GM18867 (cell line): ENCODE results near the gene RPS3.
A peak's percentile ranks its signal among the peaks of the same experiment; 100 is the strongest.
"Not testable (repeated sequence)": the region's sequence is repeated elsewhere in the genome, so short reads cannot be mapped to it uniquely, and the experiment has no call there.

ENCODE experiments used
- ATAC-seq: cut with Tn5 transposase; IDR thresholded peaks from one replicate; pipeline ENCODE4 v1.9.1; 2021; ENCODE audit warnings: mild to moderate bottlenecking, moderate library complexity; ENCODE audit not compliant: unreplicated experiment

The RPS3 gene

DNA sequence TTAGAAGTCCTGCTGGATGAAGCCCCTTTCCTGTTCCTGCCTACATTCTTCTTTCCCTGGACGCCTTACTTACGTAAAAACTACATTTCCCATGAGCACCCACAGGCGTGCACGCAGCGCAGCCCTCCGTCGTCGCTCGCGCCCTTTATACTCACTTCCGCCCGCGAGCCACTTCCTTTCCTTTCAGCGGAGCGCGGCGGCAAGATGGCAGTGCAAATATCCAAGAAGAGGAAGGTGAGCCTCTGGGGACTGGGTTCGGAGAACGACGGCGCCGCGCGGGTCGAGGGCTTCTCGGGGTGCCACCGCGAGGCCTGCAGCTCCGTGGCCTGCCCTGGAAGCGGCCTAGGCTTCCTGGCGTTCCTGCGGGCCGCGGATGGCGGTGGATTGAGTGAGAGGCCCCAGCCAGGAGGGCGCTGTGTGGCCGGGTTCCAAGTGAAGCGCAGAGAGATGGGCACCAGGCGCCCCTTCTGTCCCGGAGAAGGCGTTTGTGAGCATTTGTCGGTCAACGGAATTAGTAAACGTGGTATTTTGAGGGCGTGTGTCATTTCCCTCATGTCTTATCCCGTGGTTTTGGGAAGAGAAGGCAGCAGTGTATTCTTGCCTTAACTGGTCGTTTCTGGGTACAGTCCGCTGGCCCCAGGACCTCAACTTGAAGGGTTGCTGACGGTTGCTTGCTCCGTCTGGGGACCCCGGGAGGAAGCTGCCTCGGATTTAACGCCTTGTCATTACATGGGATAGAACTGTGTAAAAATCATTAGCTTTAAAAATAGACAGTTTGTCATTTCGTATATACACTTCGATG is at the start of gene RPS3:
Gene RPS3 (plus strand): TSS at position 175 of the 802 bp plus-strand sequence. CDS start 30 bp downstream, at position 205.
- peak; percentile 87 for ATAC-seq

DNA sequence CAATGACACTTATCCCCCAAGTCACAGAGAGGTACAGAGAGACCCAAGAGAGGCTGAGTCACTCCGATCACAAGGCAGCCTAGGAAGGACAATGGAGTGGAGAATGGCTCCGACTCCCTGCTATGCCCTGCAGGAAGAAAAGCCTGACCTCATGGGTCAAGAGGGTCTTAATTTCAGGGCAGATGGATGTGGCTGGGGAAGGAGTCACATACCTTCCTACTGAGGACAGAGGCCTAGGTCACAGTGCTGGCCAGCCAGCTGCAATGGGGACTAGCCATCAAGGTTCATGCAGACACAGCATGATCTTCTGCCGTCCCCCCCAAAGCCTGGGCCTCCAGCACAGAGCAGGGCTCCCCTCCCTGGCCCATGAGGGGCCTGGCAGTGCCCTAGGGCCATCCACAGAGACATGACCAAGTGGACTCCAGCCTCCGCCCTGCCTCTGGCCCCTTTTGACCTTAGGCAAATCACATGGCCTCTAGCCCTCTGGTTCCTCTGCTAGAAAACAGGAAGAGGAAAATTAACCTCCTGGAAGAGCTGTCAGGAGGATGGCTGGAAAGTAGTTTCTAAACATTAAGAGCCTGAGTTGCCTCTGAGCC is 49.7 kb upstream of the RPS3 start:
- ATAC-seq, result no peak

DNA sequence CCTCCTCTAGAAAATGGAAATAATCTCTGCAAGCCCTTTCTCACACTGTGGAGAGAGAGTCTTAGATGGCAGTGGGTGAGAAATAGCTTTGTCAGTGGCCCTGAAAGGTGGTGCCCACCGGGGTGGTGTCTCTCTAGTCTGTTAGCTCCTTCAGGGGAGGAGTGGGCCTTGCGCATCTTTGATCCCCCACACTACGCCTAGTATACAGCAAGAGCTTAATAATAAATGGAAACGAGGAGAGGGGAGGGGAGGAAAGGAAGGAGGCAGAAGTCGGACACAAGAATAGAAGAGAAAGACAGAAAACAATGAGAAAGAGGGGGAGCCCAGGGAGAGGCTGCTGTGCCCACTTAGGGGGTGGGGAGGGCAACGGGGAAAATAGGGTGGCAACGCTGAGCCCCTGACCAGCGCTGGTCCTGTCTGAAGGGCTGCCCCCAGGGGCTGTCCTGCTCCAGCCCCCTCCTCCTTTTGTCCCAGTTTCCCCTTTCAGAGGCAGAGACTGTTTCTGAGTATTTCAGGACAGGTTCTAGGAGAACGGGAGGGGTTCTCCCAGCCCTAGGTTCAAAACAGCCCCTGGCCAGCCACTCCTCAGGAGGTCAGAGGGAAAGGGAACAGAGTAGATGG is 49.1 kb upstream of the RPS3 start:
- ATAC-seq, result no peak

DNA sequence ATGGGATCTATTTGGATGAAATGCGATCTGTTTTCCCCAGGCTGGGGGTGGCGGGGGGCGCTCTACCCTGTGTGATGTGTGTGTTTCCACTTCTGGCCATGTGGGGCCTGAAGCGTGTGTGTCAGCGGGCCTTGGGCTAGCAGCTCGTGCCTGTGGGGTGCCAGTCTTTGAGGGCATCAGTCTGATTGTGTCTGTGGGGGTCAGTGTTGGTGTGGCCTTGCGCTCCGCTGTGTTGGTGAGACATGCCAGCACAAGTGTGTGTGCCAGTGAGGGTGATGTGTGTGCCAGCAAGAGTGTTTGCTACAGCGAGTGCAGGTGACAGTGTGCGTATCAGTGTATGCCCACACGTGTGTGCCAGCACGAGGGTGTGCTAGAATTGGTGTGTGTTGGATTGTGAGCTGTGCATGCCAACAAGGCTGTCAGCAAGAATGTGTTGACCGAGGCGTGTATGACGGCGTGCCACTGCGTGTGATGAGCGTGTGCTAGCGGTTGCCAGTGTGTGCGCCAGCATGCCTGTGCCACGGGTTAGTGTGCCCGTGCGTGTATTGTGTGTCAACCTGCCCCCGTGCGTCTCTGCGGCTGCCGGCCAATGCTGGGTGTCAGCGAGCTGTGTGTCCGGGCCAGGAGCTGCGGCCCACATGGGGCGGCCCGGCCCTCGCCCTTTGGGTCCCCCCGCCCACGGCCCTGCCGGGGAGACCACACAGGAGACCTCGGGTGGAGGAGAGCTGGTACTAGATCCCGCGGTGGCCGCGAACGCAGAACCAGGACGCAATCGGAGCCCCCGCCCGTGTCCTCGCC is 48.4 kb upstream of the RPS3 start:
- ATAC-seq, result no peak

DNA sequence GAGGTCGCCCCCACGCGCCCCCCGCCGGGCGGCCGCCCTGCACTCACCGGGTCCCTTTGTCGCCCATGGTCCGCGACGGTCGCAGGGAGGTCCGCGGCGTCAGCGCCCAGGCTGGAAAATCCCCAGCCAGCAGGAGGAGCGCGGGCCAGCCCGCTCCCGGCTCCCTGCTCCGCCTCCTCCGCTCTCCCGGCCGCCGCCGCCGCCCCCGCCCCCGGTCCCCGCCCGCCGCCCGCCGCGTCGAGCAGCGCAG is 47.9 kb upstream of the RPS3 start, which contains the start of gene ARRB1:
Gene ARRB1 (minus strand): TSS at position 121 of the 250 bp plus-strand sequence. CDS start 54 bp downstream, at position 67.
- no peak for ATAC-seq

DNA sequence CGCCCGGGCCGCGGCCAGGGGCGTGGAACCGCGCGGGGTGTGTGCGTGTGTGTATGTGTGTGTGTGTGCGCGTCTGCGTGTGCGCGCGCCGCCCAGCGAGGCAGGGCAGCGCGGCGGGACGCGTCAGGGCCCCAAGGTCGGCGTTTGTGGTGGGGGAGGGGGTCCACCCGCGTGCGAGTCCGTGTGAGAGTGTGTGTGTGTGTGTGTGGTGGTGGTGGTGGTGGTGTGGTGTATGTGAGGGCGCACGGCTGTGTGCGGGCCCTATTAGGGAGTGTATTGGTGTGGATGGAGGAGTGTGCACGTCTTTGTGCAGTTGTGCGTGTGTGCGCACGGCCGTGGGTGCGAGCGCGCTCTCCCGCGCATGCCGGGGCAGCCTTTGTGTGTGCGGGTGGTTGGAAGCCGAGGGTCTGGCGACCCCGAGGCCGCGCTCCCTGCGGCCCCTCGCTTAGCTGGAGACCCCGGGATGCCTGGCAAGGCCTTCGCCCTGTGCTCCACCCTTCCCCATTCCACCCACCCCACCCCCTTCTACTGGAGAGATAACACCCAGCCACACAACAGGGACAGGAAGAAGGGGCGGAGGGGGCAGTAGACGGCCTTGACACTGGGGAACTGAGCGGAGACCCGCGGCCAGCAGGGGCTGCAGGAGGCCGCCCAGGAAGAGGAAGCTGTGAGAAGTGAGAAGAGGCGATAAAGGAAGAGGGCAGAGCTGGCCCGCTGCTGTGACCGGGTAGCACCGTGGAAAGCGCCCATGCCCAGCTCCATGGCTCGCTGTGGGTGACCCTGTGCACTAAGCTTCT is 47.3 kb upstream of the RPS3 start:
- ATAC-seq, result no peak

DNA sequence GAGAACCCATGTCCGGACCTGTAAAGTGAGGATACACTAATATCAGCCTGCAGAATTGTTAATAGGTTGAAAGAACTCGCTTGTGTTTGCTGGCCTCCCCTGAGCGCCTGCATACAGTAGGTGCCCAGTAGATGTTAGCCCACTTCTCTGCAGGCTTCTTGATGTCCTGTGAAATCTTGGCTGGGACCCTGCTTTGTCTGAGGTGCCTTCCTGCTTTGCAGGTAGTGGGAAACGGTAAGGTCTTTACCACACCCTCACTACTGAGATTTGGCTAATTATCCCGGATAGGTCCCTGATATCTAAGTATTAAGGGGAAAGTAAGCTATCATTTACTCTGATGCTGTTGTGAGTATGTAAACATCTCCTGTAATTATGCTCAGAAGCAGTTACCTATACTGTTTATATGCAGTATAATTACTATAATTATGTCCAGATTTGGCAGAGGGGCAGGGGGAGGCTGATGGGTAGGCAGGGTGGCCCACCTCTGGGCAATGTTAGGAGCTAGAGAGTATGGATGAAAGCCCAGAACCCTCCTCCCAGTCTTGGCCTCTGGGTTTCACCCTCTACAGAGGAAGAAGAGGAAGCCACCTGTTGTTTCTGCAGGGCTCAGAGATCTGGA is 46.6 kb upstream of the RPS3 start:
- ATAC-seq, result no peak

DNA sequence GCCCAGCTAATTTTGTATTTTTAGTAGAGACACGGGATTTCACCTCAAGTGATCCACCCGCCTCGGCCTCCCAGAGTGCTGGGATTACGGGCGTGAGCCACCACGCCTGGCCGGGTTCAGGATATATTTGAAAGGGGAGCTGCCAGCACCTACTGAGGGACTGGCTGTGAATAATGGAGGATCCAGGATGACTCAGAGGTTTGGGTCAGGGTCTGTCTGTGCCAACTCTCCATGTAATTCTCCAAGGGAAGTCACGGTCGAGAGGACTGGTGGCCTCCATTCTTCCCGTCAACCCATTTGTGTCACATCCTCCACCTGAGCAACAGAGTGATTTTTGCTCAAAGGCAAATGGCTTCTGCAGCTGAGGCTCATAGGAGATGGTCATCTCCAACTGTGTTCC is 44.3 kb upstream of the RPS3 start:
- no peak for ATAC-seq

DNA sequence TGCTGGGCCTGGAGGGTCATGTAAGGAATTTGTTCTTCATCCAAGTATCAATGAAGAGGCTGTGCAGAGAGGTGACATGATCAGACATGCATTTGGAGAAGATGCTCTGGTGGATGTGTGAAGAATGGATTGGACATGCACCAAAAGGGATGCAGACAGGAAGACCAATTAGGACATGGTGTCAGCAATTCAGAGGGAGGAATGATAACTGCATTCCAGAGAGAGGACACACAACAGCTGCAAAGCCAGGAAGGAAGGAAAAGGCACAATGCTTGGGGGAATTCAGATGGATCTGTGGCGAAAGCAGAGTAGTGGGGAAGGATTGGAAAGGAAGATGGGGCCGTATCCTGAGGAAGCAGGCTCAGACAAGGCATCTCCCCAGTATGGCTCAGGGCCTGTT is 42.7 kb upstream of the RPS3 start:
- ATAC-seq, result no peak

DNA sequence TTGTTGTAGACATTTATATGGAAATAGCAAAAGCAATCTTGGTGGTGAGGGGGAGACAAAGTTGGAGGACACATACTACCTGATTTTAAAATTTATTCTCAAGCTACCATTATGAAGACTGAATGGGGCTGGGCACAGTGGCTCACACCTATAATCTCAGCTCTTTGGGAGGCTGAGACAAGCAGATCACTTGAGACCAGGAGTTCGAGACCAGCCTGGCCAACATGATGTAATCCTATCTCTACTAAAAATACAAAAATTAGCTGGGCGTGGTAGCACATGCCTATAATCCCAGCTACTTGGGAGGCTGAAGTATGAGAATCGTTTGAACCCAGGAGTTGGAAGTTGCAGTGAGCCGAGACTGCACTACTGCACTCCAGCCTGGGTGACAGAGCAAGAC is 37.0 kb upstream of the RPS3 start:
- ATAC-seq, result not testable (repeated sequence)

DNA sequence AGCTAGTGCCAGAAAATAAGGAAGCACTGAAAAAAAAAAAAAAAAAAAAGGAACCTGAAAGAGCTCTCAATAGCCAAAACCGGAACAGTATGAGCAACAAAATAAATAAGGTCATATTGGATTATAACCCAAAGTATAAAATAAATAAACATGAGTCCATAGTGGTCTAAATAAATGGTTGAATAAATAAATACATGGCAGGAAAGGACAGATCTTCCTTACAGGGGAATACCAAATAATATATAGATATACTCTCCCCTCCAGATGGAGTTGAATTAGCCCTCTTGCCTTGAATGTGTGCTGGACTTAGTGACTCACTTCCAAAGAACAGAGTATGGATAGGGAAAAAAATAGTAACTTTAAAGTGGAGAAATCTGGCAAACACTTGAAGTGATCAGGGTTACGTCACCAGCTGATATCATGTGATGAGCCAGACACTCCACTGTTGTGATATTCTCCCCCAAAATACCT is 33.6 kb upstream of the RPS3 start:
- ATAC-seq, result no peak

DNA sequence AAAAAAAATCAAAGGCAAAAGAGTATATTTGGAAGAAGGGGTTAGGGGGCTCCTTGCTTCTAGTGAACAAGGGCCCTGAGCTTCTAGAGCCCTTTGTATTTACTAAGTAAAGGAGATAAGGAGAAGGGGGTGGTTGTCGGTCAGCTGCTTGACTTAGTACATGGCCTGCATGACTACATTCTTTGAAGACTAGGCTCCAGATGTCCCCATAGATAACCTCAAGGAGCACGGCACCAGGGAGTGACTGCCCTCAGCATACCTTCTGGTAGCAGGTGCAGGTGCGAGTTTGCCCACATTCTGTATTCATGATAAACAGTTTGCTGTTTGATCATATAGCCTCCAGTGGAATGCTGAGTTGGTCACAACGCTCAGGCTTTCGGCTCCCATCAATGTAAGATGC is 32.5 kb upstream of the RPS3 start:
- not testable (repeated sequence) for ATAC-seq

DNA sequence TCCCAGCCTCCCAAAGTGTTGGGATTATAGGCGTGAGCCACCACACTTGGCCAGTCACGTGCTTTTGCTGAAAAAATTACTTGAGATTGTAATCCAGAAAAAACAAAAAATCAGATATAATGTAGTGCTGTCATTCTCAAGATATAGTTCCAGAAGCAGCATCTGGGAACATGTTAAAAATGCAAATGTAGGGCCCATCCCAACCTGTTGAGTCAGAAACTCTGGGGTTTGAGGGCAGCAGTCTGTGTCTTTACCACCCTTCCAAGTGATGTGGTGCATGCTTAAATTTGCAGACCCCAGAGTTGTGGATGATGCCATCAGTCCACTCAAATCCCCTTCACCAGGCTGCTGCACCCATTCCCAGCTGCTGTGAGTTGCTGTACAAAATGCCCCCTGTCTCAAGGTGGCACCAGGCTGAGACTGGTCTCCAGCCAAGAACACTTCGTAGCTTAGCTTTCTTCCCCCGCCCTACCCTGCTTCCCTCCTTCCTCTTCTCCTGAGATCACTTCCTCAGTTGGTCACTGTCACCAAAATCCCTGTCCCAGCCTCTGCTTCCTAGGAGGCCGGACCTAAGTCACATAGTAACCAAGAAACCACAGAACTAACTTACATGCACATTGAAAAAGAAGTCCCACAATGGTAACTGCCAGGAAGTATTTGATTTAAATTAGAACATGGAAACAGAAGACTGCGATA is 29.6 kb upstream of the RPS3 start:
- no peak for ATAC-seq

DNA sequence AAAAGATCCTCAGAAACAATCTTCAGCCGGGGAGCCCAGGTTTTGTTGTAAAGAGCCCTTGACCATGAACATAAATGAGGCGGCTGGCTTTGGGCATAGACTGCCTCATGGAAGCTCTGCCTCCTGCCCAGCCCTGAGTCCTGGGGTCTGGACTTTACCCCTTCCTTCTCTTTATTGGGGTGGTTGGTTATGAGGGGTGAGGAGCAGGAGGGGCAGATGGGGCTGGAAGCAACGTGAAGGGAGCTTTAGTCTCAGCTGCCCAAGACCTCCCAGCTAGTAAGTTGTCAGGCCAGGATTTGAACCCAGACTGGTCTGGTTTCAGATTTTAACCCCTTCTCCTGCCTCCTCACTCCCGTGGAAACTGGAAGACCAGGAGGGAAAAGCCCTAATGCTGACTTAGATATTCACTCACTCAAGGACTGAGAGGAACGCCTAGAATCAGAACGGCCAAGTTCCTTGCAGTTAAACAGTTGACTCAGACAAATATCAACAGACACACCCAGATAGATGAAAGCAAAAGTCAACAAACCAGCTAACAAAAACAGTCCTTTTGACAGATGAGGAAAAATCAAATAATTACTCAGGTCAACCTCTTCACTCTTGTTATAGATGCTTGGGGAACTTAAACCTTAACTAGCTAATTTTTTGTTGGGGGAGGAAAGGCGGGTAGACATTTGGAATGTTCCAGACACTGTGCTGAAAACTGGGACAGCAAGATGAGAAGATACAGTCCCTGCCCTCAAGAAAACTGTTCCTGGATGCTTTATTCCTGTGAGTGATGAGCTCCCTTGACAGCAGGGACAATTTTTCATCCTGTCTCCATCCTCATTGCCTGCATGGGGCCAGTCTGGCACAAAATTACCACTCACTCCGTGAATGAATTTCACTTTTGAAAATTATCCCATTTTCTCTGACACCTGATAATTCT is 27.1 kb upstream of the RPS3 start:
- ATAC-seq, result no peak

DNA sequence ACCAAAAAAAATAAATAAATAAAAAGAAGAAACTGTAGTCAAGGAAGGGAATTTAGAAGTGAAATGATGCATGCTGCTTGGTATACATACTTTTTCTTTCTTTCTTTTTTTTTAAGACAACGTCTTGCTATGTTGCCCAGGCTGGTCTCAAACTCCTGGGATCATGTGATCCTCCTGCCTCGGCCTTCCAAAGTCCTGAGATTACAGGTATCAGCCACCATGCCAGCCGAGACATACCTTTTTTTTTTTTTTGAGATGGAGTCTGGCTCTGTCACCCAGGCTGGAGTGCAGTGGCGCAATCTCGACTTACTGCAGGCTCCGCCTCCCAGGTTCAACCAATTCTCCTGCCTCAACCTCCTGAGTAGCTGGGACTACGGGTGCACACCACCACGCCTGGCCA is 26.1 kb upstream of the RPS3 start:
- no peak for ATAC-seq

DNA sequence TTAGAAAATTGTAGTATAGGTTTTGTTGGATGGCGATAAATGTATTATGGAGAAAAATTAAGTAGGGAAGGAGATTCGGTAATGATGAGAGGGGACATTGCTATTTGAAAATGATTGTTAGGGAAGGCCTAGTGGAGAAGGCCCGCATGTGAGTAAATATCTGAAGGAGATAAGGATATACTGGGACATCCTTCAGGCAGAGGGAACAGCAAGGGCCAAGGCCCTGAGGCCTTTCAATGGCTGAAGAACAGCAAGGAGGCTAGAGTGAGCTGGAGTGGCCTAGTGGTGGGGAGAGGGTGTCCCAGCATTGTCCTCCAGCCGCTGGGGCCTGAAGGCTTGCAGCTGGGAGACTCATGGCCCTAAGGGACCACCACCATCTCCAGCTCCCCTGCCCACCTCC is 24.7 kb upstream of the RPS3 start:
- no peak for ATAC-seq

DNA sequence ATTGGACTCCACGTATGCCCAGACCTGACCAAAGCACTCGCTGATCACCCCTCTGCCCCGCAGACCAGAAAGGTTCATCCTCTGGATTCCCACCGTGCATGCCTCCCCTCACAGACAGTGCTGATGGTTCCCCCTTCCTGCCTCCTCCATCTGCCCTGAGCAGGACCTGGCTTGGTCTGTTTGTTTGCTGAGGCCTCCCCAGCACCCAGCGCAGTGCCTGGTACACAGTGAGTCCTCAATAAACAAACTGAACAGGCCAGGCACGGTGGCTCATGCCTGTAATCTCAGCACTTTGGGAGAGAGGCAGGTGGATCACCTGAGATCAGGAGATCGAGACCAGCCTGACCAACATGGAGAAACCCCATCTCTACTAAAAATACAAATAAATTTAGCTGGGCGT is 23.7 kb upstream of the RPS3 start:
- no peak for ATAC-seq

DNA sequence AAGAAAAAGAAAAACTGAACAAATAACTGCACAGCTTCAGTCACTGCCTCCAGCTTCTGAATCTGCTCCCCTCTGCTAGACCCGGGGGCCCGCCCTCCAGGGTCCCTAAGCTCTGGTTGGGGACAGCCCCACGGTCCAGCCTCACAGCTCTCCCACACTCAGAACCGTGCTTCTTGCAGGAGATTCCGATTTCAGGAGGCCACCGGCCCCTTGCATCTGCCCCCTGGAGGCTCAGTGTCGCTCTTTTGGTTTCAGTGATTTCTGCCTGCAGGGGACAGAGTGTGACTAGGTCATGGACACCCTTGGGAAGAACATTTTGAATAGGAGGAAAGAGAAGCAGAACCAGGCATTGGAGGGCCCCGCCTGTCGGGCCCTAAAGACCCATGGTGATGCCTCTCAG is 23.1 kb upstream of the RPS3 start:
- ATAC-seq, result no peak

DNA sequence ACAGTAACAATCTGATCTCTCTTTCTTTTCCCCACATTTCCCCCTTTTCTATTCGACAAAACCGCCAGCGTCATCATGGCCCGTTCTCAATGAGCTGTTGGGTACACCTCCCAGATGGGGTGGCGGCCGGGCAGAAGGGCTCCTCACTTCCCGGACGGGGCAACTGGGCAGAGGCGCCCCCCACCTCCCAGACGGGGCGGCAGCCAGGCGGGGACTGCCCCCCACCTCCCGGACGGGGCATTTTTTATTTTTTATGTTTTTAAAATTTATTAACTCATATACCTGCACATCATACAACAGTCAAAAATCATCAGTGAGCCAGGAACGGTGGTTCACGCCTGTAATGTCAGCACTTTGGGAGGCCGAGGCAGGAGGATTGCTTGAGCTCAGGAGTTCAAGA is 20.5 kb upstream of the RPS3 start:
- ATAC-seq, result not testable (repeated sequence)
